Measurements from ENCODE around the gene CABP7.

- TF ChIP-seq EZH2 (IDR thresholded peaks at IDR 0.05; ENCODE audit: low read depth, unreplicated experiment), result no peak
- TF ChIP-seq EZH2phosphoT487 (IDR thresholded peaks at IDR 0.05; ENCODE audit: unreplicated experiment), result no peak
- no peak for TF ChIP-seq ETS1 (IDR thresholded peaks at IDR 0.05)
- TF ChIP-seq CTCF (conservative IDR thresholded peaks at IDR 0.05; ENCODE audit: low read depth in 2 of 2), result peak; percentile 69 to 74
- TF ChIP-seq POLR2AphosphoS5 (IDR thresholded peaks at IDR 0.05; ENCODE audit: low read depth), result no peak
- TF ChIP-seq CREB1 (CRISPR knock-in tag; IDR thresholded peaks at IDR 0.05; ENCODE audit: low read depth), result no peak
These were observed 52.4 kb downstream of the CABP7 start for GRCh38 chr22:29772170-29772641.
